K562 (cell line): ENCODE results near the gene FARSA. TPM values are rescaled to one million over a fixed set of nuclear protein-coding genes. Genes with fewer than 3 reads are reported as not detected.

Experiments used
- RAD21 ChIP-seq, 2 experiments: fragments of 250-450 bp in 1 of 2; fragments of 450-650 bp in 1 of 2; sonication (Bioruptor Pico) in 1 of 2; formaldehyde crosslinking in 1 of 2; IDR thresholded peaks in 1 of 2; conservative IDR thresholded peaks in 1 of 2; 2 replicates each; pipeline versions ENCODE4 v1.4.0 to v1.8.0; 2020 to 2022; ENCODE audit warnings: mild to moderate bottlenecking in 2 of 2, moderate library complexity in 1 of 2
- TRIM24 ChIP-seq, 2 experiments: fragments of 450-650 bp; IDR thresholded peaks; 2 replicates each; pipeline ENCODE4 v1.6.1; 2016
- XRCC5 ChIP-seq: fragments of 200-400 bp; formaldehyde crosslinking; IDR thresholded peaks from 2 replicates; pipeline ENCODE4 v1.6.1; 2017; ENCODE audit warnings: low read depth, mild to moderate bottlenecking, low read length
- ZC3H4 ChIP-seq: sonication (generic); formaldehyde crosslinking; IDR thresholded peaks from 2 replicates; pipeline ENCODE4 v1.9.0; 2021; ENCODE audit warnings: missing genetic modification reagents, borderline replicate concordance
- polyA plus RNA-seq, 8 experiments: library from polyadenylated mRNA; depleted of rRNA in 4 of 8; stranded (reverse) in 5 of 8; unstranded in 3 of 8; fragments of >200 nt; fragmentation: Nextera tagmentation in 2 of 8; fragmentation: Illumina TruSeq in 1 of 8; extraction: Ambion mirVana in 2 of 8; extraction: Trizol in 1 of 8; gene quantifications; 2 replicates each; pipeline versions ENCODE4 v1.2.1 to v1.2.3, GENCODE V29; 2011 to 2014; ENCODE audit warnings: inconsistent platforms in 1 of 8, missing spikeins in 1 of 8
- total RNA-seq, 7 experiments: library from RNA; depleted of rRNA in 6 of 7; stranded (reverse); fragments of >200 nt in 6 of 7; fragmentation: Illumina TruSeq in 2 of 7; extraction: Trizol in 2 of 7; gene quantifications; 2 replicates each; pipeline versions ENCODE4 v1.2.1 to v1.2.3, GENCODE V29; 2011 to 2021; ENCODE audit warnings: low replicate concordance in 1 of 7
- TF ChIP-seq, protein P1 (sequence below), 2 experiments: fragments of 450-650 bp; IDR thresholded peaks; 2 replicates each; pipeline ENCODE4 v1.6.1; 2016; ENCODE audit warnings: mild to moderate bottlenecking in 2 of 2, borderline replicate concordance in 1 of 2, low read depth in 1 of 2, moderate library complexity in 1 of 2
- TF ChIP-seq, protein P2 (sequence below): fragments of 450-650 bp; IDR thresholded peaks from one replicate; pipeline ENCODE4 v1.6.1; 2018; ENCODE audit warnings: mild to moderate bottlenecking, moderate library complexity; ENCODE audit not compliant: partially characterized antibody
- TF ChIP-seq, protein P3 (sequence below): sonication (generic); formaldehyde crosslinking; IDR thresholded peaks from 2 replicates; pipeline ENCODE4 v1.8.0; 2022; ENCODE audit warnings: mild to moderate bottlenecking, missing genetic modification reagents

Gene FARSA
- total and polyA plus RNA-seq, 9 of the 15 experiments (the other 6 are each of a cell fraction or from before 2014, with no cell fraction given): 25.2 to 237 (median 89.6) TPM

DNA sequence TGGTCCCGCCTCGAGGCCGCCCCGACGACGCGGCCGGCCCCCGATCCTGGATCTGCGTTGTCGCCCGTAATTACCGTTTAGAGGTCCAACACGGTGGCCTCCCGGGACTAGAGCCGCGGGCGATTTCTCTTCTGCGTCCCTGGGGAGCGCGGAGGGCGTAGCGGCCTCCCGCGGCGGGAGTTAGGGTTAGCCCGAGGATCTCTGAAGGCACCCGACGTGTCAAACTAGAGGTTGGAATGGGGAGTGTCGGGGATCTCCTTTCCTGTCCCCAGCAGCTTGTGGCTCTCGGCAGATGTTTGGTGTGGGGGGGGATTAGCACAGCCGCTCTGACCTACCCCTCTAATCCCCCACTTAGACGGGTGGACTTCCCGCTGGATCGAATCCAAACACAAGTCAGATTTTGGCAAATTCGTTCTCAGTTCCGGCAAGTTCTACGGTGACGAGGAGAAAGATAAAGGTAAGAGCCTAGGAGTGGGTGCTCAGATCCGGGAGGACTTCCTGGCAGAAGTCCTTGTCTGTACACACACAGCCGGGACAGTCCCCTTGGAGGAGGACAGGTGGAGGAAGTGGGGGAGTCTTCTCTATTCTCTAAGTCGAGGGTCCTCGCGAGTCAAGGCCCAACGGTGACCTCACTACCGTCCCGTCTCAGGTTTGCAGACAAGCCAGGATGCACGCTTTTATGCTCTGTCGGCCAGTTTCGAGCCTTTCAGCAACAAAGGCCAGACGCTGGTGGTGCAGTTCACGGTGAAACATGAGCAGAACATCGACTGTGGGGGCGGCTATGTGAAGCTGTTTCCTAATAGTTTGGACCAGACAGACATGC is 5.5 kb upstream of the FARSA start (continued):
- TF ChIP-seq, protein P1, sequence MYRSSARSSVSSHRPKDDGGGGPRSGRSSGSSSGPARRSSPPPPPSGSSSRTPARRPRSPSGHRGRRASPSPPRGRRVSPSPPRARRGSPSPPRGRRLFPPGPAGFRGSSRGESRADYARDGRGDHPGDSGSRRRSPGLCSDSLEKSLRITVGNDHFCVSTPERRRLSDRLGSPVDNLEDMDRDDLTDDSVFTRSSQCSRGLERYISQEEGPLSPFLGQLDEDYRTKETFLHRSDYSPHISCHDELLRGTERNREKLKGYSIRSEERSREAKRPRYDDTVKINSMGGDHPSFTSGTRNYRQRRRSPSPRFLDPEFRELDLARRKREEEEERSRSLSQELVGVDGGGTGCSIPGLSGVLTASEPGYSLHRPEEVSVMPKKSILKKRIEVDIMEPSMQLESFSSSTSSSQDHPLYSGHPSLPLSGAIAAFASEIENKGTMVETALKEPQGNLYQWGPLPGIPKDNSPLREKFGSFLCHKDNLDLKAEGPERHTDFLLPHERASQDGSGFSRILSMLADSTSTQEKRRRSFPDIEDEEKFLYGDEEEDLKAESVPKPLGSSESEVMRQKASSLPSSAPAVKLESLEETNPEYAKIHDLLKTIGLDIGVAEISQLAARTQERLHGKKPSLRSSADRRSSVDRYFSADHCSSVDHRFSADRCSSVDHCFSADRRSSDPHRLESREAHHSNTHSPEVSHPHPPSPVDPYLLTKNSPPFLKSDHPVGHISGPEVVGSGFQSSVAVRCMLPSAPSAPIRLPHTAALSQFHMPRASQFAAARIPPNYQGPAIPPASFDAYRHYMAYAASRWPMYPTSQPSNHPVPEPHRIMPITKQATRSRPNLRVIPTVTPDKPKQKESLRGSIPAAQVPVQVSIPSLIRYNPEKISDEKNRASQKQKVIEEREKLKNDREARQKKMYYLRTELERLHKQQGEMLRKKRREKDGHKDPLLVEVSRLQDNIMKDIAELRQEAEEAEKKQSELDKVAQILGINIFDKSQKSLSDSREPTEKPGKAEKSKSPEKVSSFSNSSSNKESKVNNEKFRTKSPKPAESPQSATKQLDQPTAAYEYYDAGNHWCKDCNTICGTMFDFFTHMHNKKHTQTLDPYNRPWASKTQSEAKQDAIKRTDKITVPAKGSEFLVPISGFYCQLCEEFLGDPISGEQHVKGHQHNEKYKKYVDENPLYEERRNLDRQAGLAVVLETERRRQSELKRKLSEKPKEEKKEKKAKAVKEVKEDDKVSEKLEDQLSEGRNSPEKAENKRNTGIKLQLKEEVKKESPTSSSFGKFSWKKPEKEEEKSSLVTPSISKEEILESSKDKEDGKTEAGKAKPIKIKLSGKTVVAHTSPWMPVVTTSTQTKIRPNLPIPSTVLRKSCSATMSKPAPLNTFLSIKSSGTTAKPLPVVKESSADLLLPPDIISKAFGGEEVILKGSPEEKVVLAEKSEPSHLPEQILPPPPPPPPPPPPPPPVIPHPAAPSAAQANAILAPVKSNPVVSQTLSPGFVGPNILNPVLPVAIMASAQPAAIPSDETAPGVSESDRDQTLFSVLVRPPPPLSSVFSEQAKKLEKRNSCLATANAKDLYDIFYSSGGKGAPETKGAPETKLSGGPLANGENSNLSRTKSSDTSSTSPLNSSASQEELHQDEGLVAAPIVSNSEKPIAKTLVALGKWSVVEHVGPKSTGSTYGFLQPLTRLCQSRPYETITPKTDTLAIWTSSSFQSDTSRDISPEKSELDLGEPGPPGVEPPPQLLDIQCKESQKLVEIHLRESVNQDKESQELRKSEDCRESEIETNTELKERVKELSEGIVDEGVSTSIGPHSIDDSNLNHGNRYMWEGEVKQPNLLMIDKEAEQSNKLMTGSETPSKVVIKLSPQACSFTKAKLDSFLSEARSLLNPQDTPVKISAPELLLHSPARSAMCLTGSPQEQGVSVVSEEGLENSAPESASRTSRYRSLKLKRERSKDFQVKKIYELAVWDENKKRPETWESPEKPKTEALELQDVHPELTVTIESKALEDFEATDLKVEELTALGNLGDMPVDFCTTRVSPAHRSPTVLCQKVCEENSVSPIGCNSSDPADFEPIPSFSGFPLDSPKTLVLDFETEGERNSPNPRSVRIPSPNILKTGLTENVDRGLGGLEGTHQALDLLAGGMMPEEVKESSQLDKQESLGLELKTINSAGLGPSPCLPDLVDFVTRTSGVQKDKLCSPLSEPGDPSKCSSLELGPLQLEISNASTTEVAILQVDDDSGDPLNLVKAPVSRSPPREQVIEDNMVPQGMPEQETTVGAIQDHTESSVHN (IDR thresholded peaks at IDR 0.05; ENCODE audit: borderline replicate concordance in 1 of 2, low read depth in 1 of 2): no peak
- TF ChIP-seq RAD21 (CRISPR knock-in tag; conservative IDR thresholded peaks at IDR 0.05 in 1 of 2, IDR thresholded peaks at IDR 0.05 in 1 of 2) (0 out of 4 replicates have a peak, but pooled peaks of 1 of the 2 experiments have one; percentile 11), XRCC5 (peak; percentile 53; the same call in 1 of the 2 replicates), ZC3H4 (CRISPR knock-in tag) (peak; percentile 62), TRIM24 (IDR thresholded peaks at IDR 0.05) (peak in 1 of 2 experiments; percentile 64; a peak in 2 of 4 replicates)
- TF ChIP-seq, protein P2, sequence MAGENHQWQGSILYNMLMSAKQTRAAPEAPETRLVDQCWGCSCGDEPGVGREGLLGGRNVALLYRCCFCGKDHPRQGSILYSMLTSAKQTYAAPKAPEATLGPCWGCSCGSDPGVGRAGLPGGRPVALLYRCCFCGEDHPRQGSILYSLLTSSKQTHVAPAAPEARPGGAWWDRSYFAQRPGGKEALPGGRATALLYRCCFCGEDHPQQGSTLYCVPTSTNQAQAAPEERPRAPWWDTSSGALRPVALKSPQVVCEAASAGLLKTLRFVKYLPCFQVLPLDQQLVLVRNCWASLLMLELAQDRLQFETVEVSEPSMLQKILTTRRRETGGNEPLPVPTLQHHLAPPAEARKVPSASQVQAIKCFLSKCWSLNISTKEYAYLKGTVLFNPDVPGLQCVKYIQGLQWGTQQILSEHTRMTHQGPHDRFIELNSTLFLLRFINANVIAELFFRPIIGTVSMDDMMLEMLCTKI: no peak
- TF ChIP-seq, protein P3, sequence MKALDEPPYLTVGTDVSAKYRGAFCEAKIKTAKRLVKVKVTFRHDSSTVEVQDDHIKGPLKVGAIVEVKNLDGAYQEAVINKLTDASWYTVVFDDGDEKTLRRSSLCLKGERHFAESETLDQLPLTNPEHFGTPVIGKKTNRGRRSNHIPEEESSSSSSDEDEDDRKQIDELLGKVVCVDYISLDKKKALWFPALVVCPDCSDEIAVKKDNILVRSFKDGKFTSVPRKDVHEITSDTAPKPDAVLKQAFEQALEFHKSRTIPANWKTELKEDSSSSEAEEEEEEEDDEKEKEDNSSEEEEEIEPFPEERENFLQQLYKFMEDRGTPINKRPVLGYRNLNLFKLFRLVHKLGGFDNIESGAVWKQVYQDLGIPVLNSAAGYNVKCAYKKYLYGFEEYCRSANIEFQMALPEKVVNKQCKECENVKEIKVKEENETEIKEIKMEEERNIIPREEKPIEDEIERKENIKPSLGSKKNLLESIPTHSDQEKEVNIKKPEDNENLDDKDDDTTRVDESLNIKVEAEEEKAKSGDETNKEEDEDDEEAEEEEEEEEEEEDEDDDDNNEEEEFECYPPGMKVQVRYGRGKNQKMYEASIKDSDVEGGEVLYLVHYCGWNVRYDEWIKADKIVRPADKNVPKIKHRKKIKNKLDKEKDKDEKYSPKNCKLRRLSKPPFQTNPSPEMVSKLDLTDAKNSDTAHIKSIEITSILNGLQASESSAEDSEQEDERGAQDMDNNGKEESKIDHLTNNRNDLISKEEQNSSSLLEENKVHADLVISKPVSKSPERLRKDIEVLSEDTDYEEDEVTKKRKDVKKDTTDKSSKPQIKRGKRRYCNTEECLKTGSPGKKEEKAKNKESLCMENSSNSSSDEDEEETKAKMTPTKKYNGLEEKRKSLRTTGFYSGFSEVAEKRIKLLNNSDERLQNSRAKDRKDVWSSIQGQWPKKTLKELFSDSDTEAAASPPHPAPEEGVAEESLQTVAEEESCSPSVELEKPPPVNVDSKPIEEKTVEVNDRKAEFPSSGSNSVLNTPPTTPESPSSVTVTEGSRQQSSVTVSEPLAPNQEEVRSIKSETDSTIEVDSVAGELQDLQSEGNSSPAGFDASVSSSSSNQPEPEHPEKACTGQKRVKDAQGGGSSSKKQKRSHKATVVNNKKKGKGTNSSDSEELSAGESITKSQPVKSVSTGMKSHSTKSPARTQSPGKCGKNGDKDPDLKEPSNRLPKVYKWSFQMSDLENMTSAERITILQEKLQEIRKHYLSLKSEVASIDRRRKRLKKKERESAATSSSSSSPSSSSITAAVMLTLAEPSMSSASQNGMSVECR: peak; percentile 92
